Uterus (tissue), 2 donors: ENCODE results near the gene ARFIP2.

Source experiments
- POLR2A ChIP-seq, 2 donors: fragments of 450-650 bp; IDR thresholded peaks; one replicate each; pipeline ENCODE4 v1.6.1; 2016; ENCODE audit warnings: antibody characterized with exemption in 2 of 2, mild to moderate bottlenecking in 1 of 2, moderate library complexity in 1 of 2
- TF ChIP-seq, protein P1 (sequence below), 4 experiments: fragments of 200-600 bp in 2 of 4; fragments of 450-650 bp in 2 of 4; sonication (generic) in 2 of 4; IDR thresholded peaks; one replicate each; pipeline ENCODE4 v1.5.1; 2016 to 2019; ENCODE audit warnings: antibody characterized with exemption in 4 of 4, mild to moderate bottlenecking in 2 of 4, moderate library complexity in 1 of 4

DNA sequence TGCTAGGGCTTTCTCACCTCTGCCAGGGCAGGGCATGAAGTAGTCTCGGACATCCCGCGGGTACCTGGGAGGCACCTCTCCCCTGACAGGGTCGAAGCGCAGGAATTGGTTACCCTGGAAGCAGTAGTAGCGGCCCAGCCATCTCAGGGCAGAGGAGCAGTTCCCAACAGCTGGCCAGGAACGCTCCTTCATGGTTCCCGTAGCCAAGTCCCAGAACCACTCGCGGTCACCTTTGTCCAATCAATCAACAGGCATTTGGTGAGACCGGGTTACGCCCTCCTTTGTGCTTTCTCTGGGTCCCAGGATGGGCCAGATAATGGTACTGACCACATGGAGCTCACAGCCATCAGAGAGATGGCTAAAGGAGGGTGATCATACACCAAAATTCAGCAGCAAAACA, 43.7 kb downstream of the ARFIP2 start:
- TF ChIP-seq, protein P1, sequence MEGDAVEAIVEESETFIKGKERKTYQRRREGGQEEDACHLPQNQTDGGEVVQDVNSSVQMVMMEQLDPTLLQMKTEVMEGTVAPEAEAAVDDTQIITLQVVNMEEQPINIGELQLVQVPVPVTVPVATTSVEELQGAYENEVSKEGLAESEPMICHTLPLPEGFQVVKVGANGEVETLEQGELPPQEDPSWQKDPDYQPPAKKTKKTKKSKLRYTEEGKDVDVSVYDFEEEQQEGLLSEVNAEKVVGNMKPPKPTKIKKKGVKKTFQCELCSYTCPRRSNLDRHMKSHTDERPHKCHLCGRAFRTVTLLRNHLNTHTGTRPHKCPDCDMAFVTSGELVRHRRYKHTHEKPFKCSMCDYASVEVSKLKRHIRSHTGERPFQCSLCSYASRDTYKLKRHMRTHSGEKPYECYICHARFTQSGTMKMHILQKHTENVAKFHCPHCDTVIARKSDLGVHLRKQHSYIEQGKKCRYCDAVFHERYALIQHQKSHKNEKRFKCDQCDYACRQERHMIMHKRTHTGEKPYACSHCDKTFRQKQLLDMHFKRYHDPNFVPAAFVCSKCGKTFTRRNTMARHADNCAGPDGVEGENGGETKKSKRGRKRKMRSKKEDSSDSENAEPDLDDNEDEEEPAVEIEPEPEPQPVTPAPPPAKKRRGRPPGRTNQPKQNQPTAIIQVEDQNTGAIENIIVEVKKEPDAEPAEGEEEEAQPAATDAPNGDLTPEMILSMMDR (IDR thresholded peaks at IDR 0.05): no peak
- TF ChIP-seq POLR2A (IDR thresholded peaks at IDR 0.05): no peak
